GM18951 (cell line): ENCODE measurements around the gene RBM45.
"Not testable (repeated sequence)": the region's sequence is repeated elsewhere in the genome, so short reads cannot be mapped to it uniquely, and the experiment has no call there.

Source experiments
- POLR2A ChIP-seq: IDR thresholded peaks from 4 replicates; pipeline ENCODE4 v1.6.1; 2011; ENCODE audit warnings: mild to moderate bottlenecking; ENCODE audit not compliant: insufficient read length, insufficient read depth; ENCODE audit errors: extremely low read depth
- in situ Hi-C: fragments of 300-500 bp; cut with MboI; formaldehyde crosslinking; loops from one replicate; pipeline ENCODE4 v1.12.0; 2022; ENCODE audit warnings: low sequenced_read_pairs, mixed read lengths, inconsistent platforms; ENCODE audit not compliant: unreplicated experiment

RBM45 gene

GRCh38 chr2:178119179-178119922, 7.1 kb downstream of the RBM45 start:
- in situ Hi-C loops: loop anchor here (25.0 kb wide), 1 partner anchor 293 kb away; no protein-coding TSS in a partner anchor

GRCh38 chr2:178123163-178123562, 10.9 kb downstream of the RBM45 start:
- no peak for TF ChIP-seq POLR2A
- in situ Hi-C loops: loop anchor here (25.0 kb wide), 1 partner anchor 289 kb away; no protein-coding TSS in a partner anchor

More at GRCh38 chr2:178119179-178119922, 7.1 kb downstream of the RBM45 start:
- TF ChIP-seq POLR2A: no peak

GRCh38 chr2:178125125-178125524, 12.9 kb downstream of the RBM45 start:
- TF ChIP-seq POLR2A: no peak
- in situ Hi-C loops: no loop called here

- in situ Hi-C loops: no loop called here
- no peak for TF ChIP-seq POLR2A
These were observed 13.6 kb downstream of the RBM45 start for GRCh38 chr2:178125862-178126261.

- in situ Hi-C loops: no loop called here
- no peak for TF ChIP-seq POLR2A
These were observed 16.8 kb downstream of the RBM45 start for GRCh38 chr2:178128836-178129630.

- TF ChIP-seq POLR2A: no peak
These were observed 24.2 kb downstream of the RBM45 start for GRCh38 chr2:178136321-178137025.

GRCh38 chr2:178142274-178143065, 30.2 kb downstream of the RBM45 start:
- in situ Hi-C loops: no loop called here
- no peak for TF ChIP-seq POLR2A

More at GRCh38 chr2:178136321-178137025, 24.2 kb downstream of the RBM45 start:
- in situ Hi-C loops: no loop called here

- TF ChIP-seq POLR2A: no peak
- in situ Hi-C loops: no loop called here
These were observed 31.2 kb downstream of the RBM45 start for GRCh38 chr2:178143481-178143880.

GRCh38 chr2:178152033-178152432, 39.8 kb downstream of the RBM45 start:
- in situ Hi-C loops: no loop called here

GRCh38 chr2:178152542-178152941, 40.3 kb downstream of the RBM45 start:
- TF ChIP-seq POLR2A: no peak
- in situ Hi-C loops: no loop called here

More at GRCh38 chr2:178152033-178152432, 39.8 kb downstream of the RBM45 start:
- TF ChIP-seq POLR2A: no peak

- TF ChIP-seq POLR2A: no peak
These were observed 40.7 kb downstream of the RBM45 start for GRCh38 chr2:178152977-178153376.

GRCh38 chr2:178153878-178154277, 41.6 kb downstream of the RBM45 start:
- in situ Hi-C loops: not testable (repeated sequence)

More at GRCh38 chr2:178152977-178153376, 40.7 kb downstream of the RBM45 start:
- in situ Hi-C loops: no loop called here
